Astrocyte of the spinal cord (primary cell): ENCODE data around the gene TXNRD3.

ENCODE experiments used
- DNase-seq: peaks from one replicate; pipeline ENCODE4 v3.0.0; 2011; ENCODE audit warnings: low read depth, low spot score
- H3K4me3 ChIP-seq: 2 replicates; pipeline ENCODE4 v1.5.1; 2011; ENCODE audit warnings: low read depth, mild to moderate bottlenecking, low read length, moderate library complexity
- CTCF ChIP-seq: IDR thresholded peaks from 2 replicates; pipeline ENCODE4 v1.5.1; 2012; ENCODE audit warnings: low read depth, mild to moderate bottlenecking, low read length, inconsistent platforms
- in situ Hi-C: cut with HindIII; loops from 2 replicates; pipeline ENCODE4 v1.10.0; 2017; ENCODE audit warnings: low sequenced_read_pairs

Gene TXNRD3

GRCh38 chr3:126654571-126655383 is at the start of gene TXNRD3:
TXNRD3 (minus strand) TSS chr3:126655124.
- no peak for TF ChIP-seq CTCF
- in situ Hi-C loops, result no loop called here
- DNase-seq, result peak; percentile 59
- peak within 1 kb of the TSS; percentile 37 for H3K4me3 ChIP-seq

GRCh38 chr3:126703512-126704493 is 48.9 kb upstream of the TXNRD3 start, which contains the start of gene CHCHD6:
CHCHD6 (plus strand) TSS chr3:126704240; CDS start chr3:126704313, 73 bp downstream.
- peak; percentile 93 for DNase-seq
- peak within 1 kb of the TSS; percentile 71 for H3K4me3 ChIP-seq
- TF ChIP-seq CTCF, result no peak
- in situ Hi-C loops, result no loop called here

- TF ChIP-seq CTCF, result no peak
- no peak overlapping the region for H3K4me3 ChIP-seq
- in situ Hi-C loops, result no loop called here
- DNase-seq, result no peak
Measured at GRCh38 chr3:126699011-126699410, 44.1 kb upstream of the TXNRD3 start.

- no peak overlapping the region for H3K4me3 ChIP-seq
- no peak for DNase-seq
- TF ChIP-seq CTCF, result no peak
- in situ Hi-C loops, result no loop called here
Measured at GRCh38 chr3:126696701-126697267, 41.9 kb upstream of the TXNRD3 start.

GRCh38 chr3:126693921-126694320 is 39.0 kb upstream of the TXNRD3 start:
- no peak for DNase-seq
- H3K4me3 ChIP-seq, result no peak overlapping the region
- in situ Hi-C loops, result no loop called here
- no peak for TF ChIP-seq CTCF

GRCh38 chr3:126692858-126693257 is 37.9 kb upstream of the TXNRD3 start:
- in situ Hi-C loops, result no loop called here
- H3K4me3 ChIP-seq, result no peak overlapping the region
- no peak for DNase-seq
- TF ChIP-seq CTCF, result peak; percentile 18
